ENCODE results near the gene DNAJC12. TPM values are rescaled to one million over a fixed set of nuclear protein-coding genes. Genes with fewer than 3 reads are reported as not detected.
"Not testable (repeated sequence)": the region's sequence is repeated elsewhere in the genome, so short reads cannot be mapped to it uniquely, and the experiment has no call there.

Gene DNAJC12
- total RNA-seq, 1 experiment from 2014 or later = 3.4 TPM

- DNase-seq (ENCODE audit: low spot score) = no peak
Measured at GRCh38 chr10:67793313-67793712, 44.7 kb downstream of the DNAJC12 start.

- no peak for DNase-seq (ENCODE audit: low spot score)
Measured at GRCh38 chr10:67792653-67793052, 45.3 kb downstream of the DNAJC12 start.

DNA sequence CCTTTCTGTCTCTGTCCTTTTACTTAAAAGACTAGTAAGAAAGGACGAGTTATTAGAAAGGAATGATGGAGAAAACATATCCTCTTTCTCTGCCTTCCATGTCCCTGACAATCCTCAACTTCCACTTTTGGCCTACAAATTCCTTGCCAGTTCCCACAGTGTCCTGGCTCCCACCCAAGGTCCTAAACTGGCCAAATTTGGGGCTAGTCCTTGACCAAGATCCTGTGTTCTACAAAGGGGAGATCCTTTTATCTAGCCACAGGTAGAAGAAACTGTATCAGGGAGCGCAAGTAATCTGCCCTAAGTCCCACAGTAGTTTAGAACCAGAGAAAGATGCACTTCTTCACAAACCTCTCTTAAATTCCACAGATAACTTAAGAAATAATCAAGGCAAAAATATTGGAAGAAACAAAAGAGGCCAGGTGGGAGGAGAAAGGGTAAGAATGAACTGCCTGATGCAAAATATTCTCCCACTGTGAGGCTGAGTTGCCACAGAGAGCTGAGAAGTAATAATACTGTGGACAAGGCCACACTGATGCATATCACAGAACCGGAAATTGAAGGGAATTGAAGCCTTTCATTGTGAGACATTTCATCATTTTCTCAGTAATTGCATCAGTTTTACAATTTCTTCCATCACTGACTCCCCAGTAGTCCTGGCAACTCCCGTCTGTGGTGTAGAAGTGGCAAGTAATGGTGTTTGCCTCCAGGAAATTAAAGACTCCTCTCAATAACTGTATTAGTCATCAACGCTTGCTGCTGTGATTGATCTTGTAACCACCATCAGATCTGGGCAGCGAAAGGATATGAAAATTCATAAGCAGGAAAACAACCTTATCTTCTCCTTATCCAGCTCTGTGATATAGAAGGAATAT lies 47.2 kb downstream of the DNAJC12 start:
- DNase-seq (ENCODE audit: low spot score) = no peak

DNA sequence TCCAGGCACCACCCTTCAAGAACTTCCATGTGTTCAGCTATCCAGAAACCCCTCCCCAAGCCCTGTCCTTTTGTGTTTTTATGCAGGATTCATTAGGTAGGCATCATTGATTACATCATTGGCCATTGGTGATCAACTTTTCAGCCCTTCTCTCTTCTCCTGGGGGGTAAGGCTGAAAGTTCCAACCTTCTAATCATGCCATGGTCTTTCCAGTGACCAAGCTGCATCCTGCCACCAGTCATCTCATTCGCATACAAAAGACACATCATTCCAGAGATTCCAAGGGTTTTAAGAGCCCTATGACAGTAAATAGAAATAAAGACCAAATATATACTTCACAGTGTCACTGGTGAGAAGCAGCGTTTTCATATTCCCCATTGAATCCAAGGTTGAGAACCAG lies 48.2 kb downstream of the DNAJC12 start:
- no peak for DNase-seq (ENCODE audit: low spot score)

GRCh38 chr10:67788028-67788886 lies 49.7 kb downstream of the DNAJC12 start:
- DNase-seq (ENCODE audit: low spot score) = peak; percentile 55

- DNase-seq (ENCODE audit: low spot score) = no peak
Measured at GRCh38 chr10:67785098-67785497, 52.9 kb downstream of the DNAJC12 start.

GRCh38 chr10:67784474-67784873 lies 53.5 kb downstream of the DNAJC12 start:
- DNase-seq (ENCODE audit: low spot score) = no peak

- no peak for DNase-seq (ENCODE audit: low spot score)
Measured at GRCh38 chr10:67783606-67784294, 54.2 kb downstream of the DNAJC12 start.

DNA sequence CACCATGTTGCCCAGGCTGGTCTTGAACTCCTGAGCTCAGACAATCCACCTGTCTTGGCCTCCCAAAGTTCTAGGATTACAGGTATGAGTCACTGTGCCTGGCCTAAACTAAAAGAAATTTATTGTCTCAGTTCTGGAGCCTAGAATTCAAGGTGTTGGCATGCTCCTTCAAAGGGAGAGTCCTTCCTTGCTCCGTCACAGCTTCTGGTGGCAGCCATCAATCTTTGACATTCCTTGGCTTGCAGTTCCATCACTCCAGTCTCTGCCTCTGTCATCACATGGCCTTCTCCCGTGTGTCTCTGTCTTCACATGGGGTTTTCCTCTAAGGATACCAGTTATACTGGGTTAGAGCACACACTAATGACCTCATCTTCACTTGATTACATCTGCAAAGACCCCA lies 55.5 kb downstream of the DNAJC12 start:
- no peak for DNase-seq (ENCODE audit: low spot score)

- DNase-seq (ENCODE audit: low spot score) = no peak
Measured at GRCh38 chr10:67780759-67781538, 57.0 kb downstream of the DNAJC12 start.

GRCh38 chr10:67780204-67780621 lies 57.8 kb downstream of the DNAJC12 start:
- DNase-seq (ENCODE audit: low spot score) = not testable (repeated sequence)

GRCh38 chr10:67779465-67780203 lies 58.4 kb downstream of the DNAJC12 start:
- peak; percentile 86 for DNase-seq (ENCODE audit: low spot score)

DNA sequence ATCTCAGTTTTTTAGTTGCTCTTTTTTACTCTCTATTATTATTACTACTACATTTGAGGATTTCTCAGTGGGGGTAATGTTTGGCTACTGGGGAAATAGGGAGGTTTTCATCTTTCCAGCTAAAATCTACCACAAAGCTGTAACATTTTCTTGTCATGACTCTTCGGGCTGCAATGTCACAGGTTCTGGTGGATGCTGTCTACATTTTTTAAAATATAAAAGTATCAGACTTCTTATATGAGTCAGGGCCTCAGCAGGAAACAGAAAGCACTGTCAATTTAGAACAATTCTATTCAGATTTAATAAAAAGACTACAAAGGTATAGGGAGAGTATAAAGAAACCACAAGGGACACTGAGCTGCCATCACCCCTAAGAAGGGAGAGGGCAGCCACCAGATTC lies 61.6 kb downstream of the DNAJC12 start:
- no peak for DNase-seq (ENCODE audit: low spot score)

DNA sequence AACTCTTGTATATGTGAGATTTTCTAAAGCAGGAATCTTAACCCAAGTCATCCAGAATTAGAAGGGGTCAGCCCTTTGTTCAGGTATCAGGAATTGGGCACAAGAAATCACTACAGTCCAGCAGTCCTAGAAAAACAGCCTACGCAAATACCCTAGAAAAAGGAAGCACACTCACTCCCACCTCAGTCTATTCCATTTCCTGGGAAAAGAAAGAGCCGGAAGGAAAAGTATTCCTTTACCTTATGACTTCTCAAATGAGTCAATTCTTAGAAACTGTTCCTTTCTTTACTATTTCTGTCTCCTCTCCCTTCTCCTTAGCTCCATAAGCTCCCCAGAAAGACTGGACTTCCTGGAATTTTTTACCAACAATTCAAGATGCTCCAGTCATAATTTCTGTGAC lies 62.7 kb downstream of the DNAJC12 start:
- no peak for DNase-seq (ENCODE audit: low spot score)

DNA sequence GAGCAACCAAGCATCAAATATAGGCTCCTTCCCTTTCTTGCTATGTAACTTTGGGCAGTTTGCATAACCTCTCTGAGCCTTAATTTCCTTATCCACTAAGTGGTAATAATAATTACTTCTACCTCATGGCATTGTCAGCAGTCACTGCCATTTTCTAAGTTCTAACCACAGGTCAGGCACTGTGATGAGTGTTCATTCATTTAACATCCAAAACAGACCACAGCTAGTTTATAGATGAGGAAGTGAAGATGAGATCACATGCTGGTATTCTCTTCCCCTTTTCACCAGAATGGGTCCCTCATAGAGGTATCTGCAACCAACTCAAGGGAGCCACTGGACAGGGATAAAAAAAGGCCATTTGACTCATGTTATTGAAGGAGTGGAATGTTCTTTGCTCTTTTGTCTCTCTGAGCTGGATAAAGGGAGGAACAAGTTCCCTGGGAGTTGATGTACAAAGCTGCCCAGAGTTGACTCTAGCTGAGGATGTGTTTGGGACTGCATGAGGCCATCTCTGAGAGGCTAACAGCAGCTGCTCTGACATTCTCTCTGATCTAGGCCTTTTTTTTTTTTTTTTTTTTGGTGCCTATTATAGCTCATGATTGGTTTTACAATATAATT lies 65.0 kb downstream of the DNAJC12 start:
- no peak for DNase-seq (ENCODE audit: low spot score)

GRCh38 chr10:67772151-67772550 lies 65.8 kb downstream of the DNAJC12 start:
- DNase-seq (ENCODE audit: low spot score) = no peak

DNA sequence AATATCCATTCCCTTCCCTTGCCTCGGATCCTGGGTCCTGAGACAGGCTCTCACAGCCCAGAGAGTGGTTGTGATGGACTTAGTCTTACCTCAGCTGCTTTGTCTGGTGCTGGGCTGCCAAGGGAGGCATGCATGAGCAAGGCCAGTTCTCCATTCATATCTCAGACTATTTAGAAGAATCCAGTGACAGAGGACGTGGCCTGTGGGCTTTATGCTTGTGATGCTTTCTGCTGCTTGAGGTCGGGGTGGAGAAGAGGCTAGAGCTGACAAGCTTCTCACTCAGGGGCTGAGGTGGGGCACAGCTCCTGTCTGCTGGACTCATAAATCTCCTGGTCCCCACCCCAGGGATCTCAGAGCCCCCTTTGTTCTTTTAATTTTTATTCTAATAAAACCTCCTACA lies 66.8 kb downstream of the DNAJC12 start:
- DNase-seq (ENCODE audit: low spot score) = no peak

DNA sequence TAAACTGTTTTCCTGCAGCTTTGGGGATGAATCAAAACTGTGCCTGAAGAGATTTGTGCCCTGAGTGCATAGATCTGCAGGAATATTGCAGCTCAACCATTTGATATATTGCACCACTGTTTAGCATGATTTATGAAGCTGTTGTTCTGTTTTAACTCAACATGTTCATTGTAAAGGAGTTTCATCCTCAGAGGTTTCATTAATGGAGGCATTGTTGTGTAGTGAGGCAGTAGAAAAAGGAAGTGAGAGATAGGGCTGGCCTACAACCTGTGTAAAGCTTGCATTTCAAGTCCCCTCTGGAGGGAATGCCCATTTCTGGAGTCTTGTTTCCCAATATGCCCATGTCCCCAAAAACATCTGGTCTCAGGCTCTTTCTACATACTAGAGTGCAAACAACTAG lies 67.5 kb downstream of the DNAJC12 start:
- DNase-seq (ENCODE audit: low spot score) = no peak

GRCh38 chr10:67767244-67767643 lies 70.7 kb downstream of the DNAJC12 start:
- no peak for DNase-seq (ENCODE audit: low spot score)
